Amniotic epithelial cell (primary cell): ENCODE data around the gene RIBC2.
"Not testable (repeated sequence)": the region's sequence is repeated elsewhere in the genome, so short reads cannot be mapped to it uniquely, and the experiment has no call there.

Experiments
- DNase-seq: peaks from one replicate; pipeline ENCODE4 v3.0.0-alpha.2; 2010; ENCODE audit warnings: low read depth

Gene RIBC2, protein sequence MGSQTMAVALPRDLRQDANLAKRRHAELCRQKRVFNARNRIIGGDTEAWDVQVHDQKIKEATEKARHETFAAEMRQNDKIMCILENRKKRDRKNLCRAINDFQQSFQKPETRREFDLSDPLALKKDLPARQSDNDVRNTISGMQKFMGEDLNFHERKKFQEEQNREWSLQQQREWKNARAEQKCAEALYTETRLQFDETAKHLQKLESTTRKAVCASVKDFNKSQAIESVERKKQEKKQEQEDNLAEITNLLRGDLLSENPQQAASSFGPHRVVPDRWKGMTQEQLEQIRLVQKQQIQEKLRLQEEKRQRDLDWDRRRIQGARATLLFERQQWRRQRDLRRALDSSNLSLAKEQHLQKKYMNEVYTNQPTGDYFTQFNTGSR

DNA sequence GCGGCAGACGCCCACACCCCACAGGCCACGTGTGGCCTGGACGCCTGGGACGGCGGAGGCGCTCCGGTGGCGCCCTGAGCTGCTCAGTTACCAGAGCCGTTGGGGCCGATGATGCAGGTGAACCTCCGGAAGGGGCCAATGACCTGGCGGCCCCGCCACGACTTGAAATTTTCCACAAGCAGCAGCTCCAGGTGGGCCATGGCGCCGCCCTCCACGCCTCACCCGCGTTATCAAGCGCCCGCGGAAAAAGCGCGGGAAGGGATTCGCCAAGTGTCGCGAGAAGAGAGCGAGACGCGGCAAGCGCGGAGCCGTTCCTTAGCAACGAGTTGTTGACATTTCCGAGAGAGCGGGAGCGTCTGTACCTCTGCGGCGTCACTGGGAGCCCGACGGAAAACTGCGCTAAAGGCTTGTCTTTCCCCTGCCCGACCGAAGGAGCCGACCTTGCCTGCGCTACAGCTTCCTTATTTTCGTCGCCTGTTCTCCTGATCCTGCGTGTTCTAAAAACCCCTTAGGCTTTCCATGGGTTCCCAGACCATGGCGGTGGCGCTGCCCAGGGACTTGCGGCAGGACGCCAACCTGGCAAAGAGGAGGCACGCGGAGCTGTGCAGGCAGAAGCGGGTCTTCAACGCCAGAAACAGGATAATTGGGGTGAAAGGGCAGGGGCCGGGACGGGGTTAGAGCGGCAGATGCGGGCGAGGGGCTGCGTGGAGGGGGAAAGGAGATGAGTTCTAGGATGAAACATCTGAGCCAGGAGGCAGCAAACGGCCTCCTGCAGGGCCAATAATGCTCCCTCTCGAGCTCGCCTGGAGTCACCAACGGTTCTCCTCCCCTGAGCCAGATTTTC, at the start of gene RIBC2, which contains the start of gene SMC1B:
Gene RIBC2, plus strand, starts transcription at position 326 of the 844 bp plus-strand sequence. Its CDS starts 194 bp downstream, at position 520.
Gene SMC1B, minus strand, starts transcription at position 232 of the 844 bp plus-strand sequence. Its CDS starts 32 bp downstream, at position 200.
- DNase-seq = peak; percentile 72

GRCh38 chr22:45366713-45367112, 46.8 kb upstream of the RIBC2 start:
- peak; percentile 2 for DNase-seq

DNA sequence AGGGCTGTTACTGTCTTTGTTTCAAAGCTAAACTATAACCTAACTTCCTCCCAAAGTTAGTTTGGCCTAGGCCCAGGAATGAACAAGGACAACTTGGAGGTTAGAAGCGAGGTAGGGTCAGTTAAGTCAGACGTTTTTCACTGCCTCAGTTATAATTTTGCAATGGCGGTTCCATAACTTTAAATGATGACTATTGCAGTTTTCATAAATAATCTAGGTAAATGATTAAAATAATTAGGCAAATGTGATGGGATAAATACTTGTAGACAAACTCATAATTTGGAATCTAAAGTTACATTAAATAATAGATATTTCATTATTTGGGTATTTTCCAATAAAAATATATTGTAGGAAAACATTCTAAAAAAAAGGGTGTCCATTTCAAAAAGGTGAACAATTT, 39.9 kb upstream of the RIBC2 start:
- not testable (repeated sequence) for DNase-seq

DNA sequence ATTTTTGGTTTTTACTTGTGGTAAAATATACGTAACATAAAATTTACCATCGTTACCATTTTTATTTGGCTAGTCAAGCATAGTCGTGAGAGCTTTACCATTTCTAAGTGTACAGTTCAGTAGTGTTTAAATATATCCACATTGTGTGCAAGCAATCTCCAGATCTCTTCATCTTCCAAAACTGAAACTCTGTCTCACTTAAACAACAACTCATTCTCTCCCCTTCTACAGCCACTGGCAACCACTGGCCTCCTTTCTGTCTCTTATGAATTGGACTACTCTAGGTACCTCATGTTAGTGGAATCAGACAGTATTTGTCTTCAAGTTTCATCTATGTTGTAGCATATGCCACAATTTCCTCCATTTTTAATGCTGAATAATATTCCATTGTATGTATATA, 37.5 kb upstream of the RIBC2 start:
- no peak for DNase-seq

GRCh38 chr22:45376703-45377102, 36.8 kb upstream of the RIBC2 start:
- peak; percentile 24 for DNase-seq

DNA sequence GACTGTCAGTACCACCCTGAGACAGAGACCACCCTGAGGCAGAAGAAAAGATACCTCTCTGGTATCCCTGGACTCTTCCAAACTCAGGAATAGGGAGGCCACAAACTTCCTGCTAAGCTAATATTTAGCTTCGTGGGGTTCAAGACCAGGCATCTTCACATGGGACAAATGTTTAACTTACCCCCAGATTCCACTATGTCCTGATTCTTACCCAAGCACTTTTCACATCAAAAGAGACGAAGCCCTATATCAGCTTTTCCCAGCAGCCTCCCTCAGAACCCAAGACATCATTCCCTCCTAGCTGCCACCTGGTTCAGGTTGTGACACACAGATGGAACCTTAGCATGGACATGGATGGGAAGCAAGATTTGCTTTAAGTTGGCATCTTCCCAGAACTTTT, 32.1 kb upstream of the RIBC2 start:
- DNase-seq = no peak

- DNase-seq = no peak
Measured at GRCh38 chr22:45389546-45389945, 23.9 kb upstream of the RIBC2 start.

- no peak for DNase-seq
Measured at GRCh38 chr22:45397806-45398205, 15.7 kb upstream of the RIBC2 start.

DNA sequence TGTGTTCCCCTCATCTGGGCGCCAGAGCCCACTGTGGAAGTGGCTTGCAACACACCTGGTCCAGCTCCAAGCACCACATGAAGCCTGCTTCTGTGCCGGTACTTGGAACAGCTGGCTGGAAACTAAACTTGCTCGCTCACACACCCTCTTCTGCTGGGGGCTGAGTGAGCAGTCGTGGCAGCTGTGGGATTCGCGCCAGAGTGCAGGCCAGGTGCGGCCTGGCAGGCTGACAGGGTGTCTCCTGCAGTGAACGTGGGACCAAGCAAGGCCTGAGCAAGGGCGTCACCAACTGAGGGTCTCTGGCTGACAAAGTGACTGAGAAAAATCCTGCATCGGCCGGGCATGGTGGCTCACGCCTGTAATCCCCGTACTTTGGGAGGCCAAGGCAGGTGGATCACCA, 15.3 kb upstream of the RIBC2 start:
- no peak for DNase-seq

DNA sequence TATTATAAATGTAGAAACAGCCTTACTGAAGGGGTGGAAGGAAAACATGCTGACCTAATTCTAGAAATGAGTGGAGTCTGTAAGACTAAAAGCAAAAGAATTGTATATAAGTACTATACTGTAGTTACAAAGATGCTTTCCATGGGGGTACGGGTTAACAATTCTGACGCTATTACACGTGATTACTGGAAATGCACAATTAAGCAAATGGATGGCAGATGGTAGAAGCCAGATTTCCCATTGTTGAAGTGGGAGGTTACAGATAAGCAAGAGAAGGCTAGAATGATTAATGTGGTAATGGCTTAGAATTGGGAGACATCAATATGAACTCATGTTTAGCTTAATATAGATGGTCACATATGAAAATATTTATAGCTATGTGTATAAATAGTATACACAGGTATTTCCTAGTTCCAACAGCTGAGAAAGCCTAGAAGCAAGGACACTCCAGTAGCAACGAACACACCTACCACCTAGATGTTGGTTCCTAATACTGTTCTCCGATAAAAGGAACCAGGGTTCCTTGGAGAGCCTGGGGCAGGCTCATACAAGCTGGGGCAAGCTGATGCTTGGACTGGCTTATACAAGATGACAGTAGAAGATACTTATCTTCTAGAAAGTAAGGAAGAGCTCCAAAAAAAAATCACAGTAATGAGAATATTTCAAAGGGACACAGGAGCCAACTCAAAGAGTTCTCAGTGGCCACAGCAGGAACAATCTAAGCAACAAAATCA, 13.6 kb upstream of the RIBC2 start:
- DNase-seq = no peak

DNA sequence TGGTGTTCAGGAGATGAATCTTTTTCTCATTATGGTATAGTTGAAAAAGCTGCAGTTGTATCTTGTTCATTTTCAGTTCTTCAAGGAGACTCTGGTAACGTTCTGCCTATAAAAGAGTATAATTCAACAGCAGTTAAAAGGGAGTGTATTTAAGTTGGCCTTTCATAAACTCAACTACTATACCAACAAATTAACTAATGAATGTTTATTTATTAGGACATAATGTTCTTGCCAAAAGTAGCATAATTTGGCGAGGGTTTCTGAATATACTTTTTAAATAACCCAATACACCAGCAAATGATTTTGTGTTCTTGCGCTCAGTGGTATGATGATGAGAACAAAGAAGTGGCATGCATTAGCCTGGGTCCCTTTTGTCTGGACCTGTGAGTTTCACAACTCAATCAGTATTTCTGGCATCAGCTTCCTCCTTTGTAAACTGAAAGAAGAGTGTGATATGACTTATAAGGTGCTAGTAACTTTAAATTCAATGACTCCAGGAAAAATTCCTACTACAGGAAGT, 11.0 kb upstream of the RIBC2 start:
- DNase-seq = no peak

DNA sequence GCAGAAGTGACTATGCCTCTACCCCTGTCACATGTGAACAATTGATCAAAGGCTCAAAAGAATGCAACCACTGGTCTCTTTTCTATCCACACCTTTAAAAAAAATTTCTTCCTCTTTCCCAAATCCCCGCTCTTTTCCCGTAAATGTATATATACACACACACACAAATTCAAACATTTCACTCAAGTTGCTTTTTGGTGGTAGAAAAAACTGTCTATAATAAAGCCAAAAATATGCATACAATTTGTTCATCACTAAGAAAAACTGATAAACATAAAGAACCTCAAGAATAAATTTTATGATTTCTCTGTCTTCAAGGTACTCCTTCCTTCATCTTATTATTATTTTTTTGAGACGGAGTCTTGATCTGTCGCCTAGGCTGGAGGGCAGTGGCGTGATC, 5.7 kb upstream of the RIBC2 start:
- no peak for DNase-seq

- DNase-seq = no peak
Measured at GRCh38 chr22:45413013-45413367, 503 bp upstream of the RIBC2 start.

- DNase-seq = no peak
Measured at GRCh38 chr22:45418056-45418769, 4.7 kb downstream of the RIBC2 start.

GRCh38 chr22:45418770-45419138, 5.3 kb downstream of the RIBC2 start:
- DNase-seq = no peak

DNA sequence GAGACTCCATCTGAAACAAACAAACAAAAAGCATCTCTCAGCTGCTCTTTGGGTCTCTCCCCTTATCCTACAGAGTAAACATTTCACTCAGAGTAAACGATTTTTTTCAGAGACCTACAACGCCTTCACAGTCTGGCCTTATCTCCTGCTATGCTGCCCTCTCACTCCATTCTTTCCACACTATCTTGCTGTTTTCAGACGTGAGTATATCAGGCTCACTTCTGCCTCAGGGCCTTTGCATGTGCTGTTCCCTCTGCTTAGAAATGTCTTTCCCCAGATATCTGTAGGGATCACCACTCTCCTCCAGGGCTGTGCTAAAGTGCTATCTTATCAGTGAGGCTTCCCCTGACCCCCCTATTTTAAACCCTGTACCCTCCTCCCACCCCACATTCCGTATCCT, 6.5 kb downstream of the RIBC2 start:
- DNase-seq = no peak

GRCh38 chr22:45420539-45420938, 7.0 kb downstream of the RIBC2 start:
- DNase-seq = no peak

DNA sequence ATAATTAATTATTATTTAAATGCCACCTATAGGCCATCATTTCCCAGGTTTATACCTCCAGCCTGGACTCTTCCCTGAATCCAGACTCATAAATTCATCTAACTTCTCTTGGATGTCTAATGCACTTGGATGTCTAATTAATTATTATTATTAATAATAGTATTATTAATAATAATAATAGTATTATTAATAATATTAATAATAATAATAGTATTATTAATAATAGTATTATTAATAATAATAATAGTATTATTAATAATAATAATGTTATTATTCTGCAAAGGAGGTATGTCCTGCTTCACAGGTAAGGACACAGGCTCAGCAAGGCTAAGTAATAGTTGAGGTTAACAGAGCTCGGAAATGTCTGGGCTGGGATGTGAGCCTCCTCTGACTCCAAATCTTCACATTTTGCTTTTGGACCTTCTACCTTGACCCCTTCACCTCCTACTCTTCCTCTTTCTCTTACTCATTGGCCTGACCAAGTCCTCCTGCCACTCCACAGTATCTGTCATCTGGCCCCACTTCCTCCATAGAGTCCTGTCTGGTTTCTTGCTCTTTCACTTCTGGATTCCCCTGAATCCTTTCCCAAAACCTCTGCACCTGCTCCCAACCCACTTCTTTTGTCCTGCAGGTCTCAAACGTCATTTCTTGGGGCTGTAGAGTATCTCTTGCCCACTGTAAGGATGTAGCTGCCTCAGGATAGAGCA, 8.0 kb downstream of the RIBC2 start:
- DNase-seq = no peak

DNA sequence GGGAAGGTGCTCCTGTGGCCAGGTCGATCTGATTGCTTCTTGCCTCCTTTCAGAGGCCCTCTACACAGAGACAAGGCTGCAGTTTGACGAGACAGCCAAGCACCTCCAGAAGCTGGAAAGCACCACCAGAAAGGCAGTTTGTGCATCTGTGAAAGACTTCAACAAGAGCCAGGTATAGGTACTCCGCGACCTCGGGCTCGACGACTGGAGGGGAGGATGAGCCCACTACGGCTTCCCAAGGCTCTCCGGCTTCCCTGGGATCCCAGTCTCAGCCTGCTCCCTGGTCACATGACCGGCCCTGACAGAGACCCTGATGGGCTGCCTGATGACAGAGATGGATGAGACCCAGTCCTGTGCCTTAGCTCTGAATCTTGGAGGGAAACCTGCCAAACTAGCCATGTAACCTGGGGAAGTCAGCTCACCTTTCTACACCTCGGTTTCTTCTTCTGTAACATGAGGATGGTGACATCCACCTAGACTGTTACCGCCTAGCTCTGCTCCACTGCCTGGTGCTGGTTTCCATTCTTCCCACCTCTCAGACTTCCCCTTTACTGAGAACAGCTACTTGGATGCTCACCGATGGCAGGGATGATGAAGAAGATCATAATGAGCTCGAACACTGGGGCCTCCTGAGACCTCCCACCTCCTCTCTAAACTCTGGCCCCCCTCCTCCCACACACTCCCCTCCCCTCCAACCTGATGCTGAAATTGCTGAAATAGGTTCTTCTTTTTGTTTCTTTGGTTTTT, 8.9 kb downstream of the RIBC2 start:
- no peak for DNase-seq

GRCh38 chr22:45423524-45423923, 10.0 kb downstream of the RIBC2 start:
- DNase-seq = no peak
